K562 (cell line): Measurements from ENCODE around the gene NMRK1. TPM values are rescaled to one million over a fixed set of nuclear protein-coding genes. Genes with fewer than 3 reads are reported as not detected.

Experiments
- GTF2E2 ChIP-seq: fragments of 200-800 bp; sonication (Bioruptor generic); IDR thresholded peaks from 2 replicates; pipeline ENCODE4 v1.6.1; 2016; ENCODE audit warnings: missing genetic modification characterization, missing compliant biosample characterization
- HCFC1 ChIP-seq: IDR thresholded peaks from 2 replicates; pipeline ENCODE4 v1.6.1; 2012; ENCODE audit warnings: low read depth, low read length, improper control_type of control experiment
- HNRNPL ChIP-seq: fragments of 200-400 bp; formaldehyde crosslinking; IDR thresholded peaks from 2 replicates; pipeline ENCODE4 v1.6.1; 2017; ENCODE audit warnings: low read depth, mild to moderate bottlenecking, low read length
- KLF6 ChIP-seq: fragments of 250-450 bp; sonication (Bioruptor Pico); IDR thresholded peaks from 2 replicates; pipeline ENCODE4 v1.4.0; 2020; ENCODE audit warnings: mild to moderate bottlenecking, moderate library complexity, borderline replicate concordance
- PHF20 ChIP-seq: fragments of 450-650 bp; IDR thresholded peaks from 2 replicates; pipeline ENCODE4 v1.6.1; 2018; ENCODE audit not compliant: partially characterized antibody
- SMARCA5 ChIP-seq: fragments of 450-650 bp; IDR thresholded peaks from 2 replicates; pipeline ENCODE4 v1.6.1; 2016
- SMARCC2 ChIP-seq: fragments of 450-650 bp; IDR thresholded peaks from 2 replicates; pipeline ENCODE4 v1.6.1; 2017; ENCODE audit warnings: antibody characterized with exemption, moderate library complexity, mild to moderate bottlenecking, low read depth
- SRSF7 ChIP-seq: fragments of 200-400 bp; formaldehyde crosslinking; optimal IDR thresholded peaks from 2 replicates; pipeline ENCODE3; 2017; ENCODE audit warnings: mild to moderate bottlenecking, low read depth, low read length
- TAF1 ChIP-seq: IDR thresholded peaks from 2 replicates; pipeline ENCODE4 v1.6.1; 2011; ENCODE audit warnings: mild to moderate bottlenecking, low read length, moderate library complexity; ENCODE audit not compliant: insufficient read depth, control insufficient read depth, severe bottlenecking; ENCODE audit errors: extremely low read depth
- TAF9B ChIP-seq: fragments of 450-650 bp; IDR thresholded peaks from 2 replicates; pipeline ENCODE4 v1.6.1; 2018; ENCODE audit warnings: mild to moderate bottlenecking; ENCODE audit not compliant: partially characterized antibody
- TFAM ChIP-seq: fragments of 250-450 bp; sonication (Bioruptor Pico); conservative IDR thresholded peaks from 2 replicates; pipeline ENCODE4 v1.5.0; 2021; ENCODE audit warnings: mild to moderate bottlenecking, moderate library complexity
- TRIM25 ChIP-seq: fragments of 450-650 bp; IDR thresholded peaks from 2 replicates; pipeline ENCODE4 v1.7.0; 2016; ENCODE audit warnings: borderline replicate concordance
- ZNF134 ChIP-seq: fragments of 250-450 bp; sonication (Bioruptor Pico); conservative IDR thresholded peaks from 2 replicates; pipeline ENCODE4 v1.4.0; 2020
- ZNF318 ChIP-seq, 2 experiments: fragments of 450-650 bp; IDR thresholded peaks; 2 replicates each; pipeline ENCODE4 v1.6.1; 2016; ENCODE audit warnings: mild to moderate bottlenecking in 2 of 2, borderline replicate concordance in 1 of 2, low read depth in 1 of 2, moderate library complexity in 1 of 2
- ZNF75A ChIP-seq: fragments of 450-650 bp; formaldehyde crosslinking; IDR thresholded peaks from 2 replicates; pipeline ENCODE4 v1.4.0; 2020; ENCODE audit warnings: mild to moderate bottlenecking
- polyA plus RNA-seq, 8 experiments: library from polyadenylated mRNA; depleted of rRNA in 4 of 8; stranded (reverse) in 5 of 8; unstranded in 3 of 8; fragments of >200 nt; fragmentation: Nextera tagmentation in 2 of 8; fragmentation: Illumina TruSeq in 1 of 8; extraction: Ambion mirVana in 2 of 8; extraction: Trizol in 1 of 8; gene quantifications; 2 replicates each; pipeline versions ENCODE4 v1.2.1 to v1.2.3, GENCODE V29; 2011 to 2014; ENCODE audit warnings: inconsistent platforms in 1 of 8, missing spikeins in 1 of 8
- total RNA-seq, 7 experiments: library from RNA; depleted of rRNA in 6 of 7; stranded (reverse); fragments of >200 nt in 6 of 7; fragmentation: Illumina TruSeq in 2 of 7; extraction: Trizol in 2 of 7; gene quantifications; 2 replicates each; pipeline versions ENCODE4 v1.2.1 to v1.2.3, GENCODE V29; 2011 to 2021; ENCODE audit warnings: low replicate concordance in 1 of 7

Gene NMRK1
- total and polyA plus RNA-seq, 9 of the 15 experiments (the other 6 are each of a cell fraction or from before 2014, with no cell fraction given) = 1.1 to 3.5 (median 1.7) TPM

GRCh38 chr9:75072895-75073294, 15.1 kb downstream of the NMRK1 start (continued):
- TF ChIP-seq PHF20 (no peak), TRIM25 (no peak), SMARCC2 (no peak), SRSF7 (no peak), HCFC1 (no peak), ZNF75A (no peak), ZNF318 (IDR thresholded peaks at IDR 0.05; ENCODE audit: borderline replicate concordance in 1 of 2, low read depth in 1 of 2) (no peak), TFAM (CRISPR knock-in tag) (no peak), TAF9B (no peak), SMARCA5 (no peak), TAF1 (no peak), KLF6 (CRISPR knock-in tag) (no peak), GTF2E2 (tag) (no peak), ZNF134 (CRISPR knock-in tag) (no peak), HNRNPL (no peak)
